ENCODE data around the gene PCDH9. TPM values are rescaled to one million over a fixed set of nuclear protein-coding genes. Genes with fewer than 3 reads are reported as not detected.
"Not testable (repeated sequence)": the region's sequence is repeated elsewhere in the genome, so short reads cannot be mapped to it uniquely, and the experiment has no call there.

Gene PCDH9
- total and polyA plus RNA-seq, 3 donors from 2014 or later, result 2.3 to 4.6 (median 3.5) TPM

- intact Hi-C loops (cut with DNase I; ENCODE audit: low total_unique reads), result no loop called here
- Histone ChIP-seq H3K27ac (no peak overlapping the region), H3K4me3 (no peak overlapping the region), H3K4me1 (no peaks in the 10 kb centered on the region), H3K9me3 (no peaks in the 10 kb centered on the region), H3K36me3 (ENCODE audit: low read depth, missing control alignments) (no peaks in the 10 kb centered on the region), H3K27me3 (no peaks in the 10 kb centered on the region)
- DNase-seq, result no peak
- TF ChIP-seq POLR2A (IDR thresholded peaks at IDR 0.05), result no peak
- TF ChIP-seq, protein P1, sequence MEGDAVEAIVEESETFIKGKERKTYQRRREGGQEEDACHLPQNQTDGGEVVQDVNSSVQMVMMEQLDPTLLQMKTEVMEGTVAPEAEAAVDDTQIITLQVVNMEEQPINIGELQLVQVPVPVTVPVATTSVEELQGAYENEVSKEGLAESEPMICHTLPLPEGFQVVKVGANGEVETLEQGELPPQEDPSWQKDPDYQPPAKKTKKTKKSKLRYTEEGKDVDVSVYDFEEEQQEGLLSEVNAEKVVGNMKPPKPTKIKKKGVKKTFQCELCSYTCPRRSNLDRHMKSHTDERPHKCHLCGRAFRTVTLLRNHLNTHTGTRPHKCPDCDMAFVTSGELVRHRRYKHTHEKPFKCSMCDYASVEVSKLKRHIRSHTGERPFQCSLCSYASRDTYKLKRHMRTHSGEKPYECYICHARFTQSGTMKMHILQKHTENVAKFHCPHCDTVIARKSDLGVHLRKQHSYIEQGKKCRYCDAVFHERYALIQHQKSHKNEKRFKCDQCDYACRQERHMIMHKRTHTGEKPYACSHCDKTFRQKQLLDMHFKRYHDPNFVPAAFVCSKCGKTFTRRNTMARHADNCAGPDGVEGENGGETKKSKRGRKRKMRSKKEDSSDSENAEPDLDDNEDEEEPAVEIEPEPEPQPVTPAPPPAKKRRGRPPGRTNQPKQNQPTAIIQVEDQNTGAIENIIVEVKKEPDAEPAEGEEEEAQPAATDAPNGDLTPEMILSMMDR (IDR thresholded peaks at IDR 0.05), result no peak
- 84 to 91% methylated on average over 1 of the region's 1 CpG for WGBS, 2 donors
Measured at GRCh38 chr13:66635526-66635925, 594.6 kb downstream of the PCDH9 start.

- intact Hi-C loops (cut with DNase I; ENCODE audit: low total_unique reads), result no loop called here
- no peaks in the 10 kb centered on the region for H3K9me3 ChIP-seq
- no peaks in the 10 kb centered on the region for H3K36me3 ChIP-seq (ENCODE audit: low read depth, missing control alignments)
- no peak for DNase-seq
- no peaks in the 10 kb centered on the region for H3K4me1 ChIP-seq
- H3K4me3 ChIP-seq, result no peak overlapping the region
- H3K27ac ChIP-seq, result no peak overlapping the region
- H3K27me3 ChIP-seq, result no peaks in the 10 kb centered on the region
- TF ChIP-seq POLR2A (IDR thresholded peaks at IDR 0.05), result no peak
- TF ChIP-seq, protein P1 (IDR thresholded peaks at IDR 0.05), result no peak
Measured at GRCh38 chr13:66634384-66634783, 595.8 kb downstream of the PCDH9 start.

DNA sequence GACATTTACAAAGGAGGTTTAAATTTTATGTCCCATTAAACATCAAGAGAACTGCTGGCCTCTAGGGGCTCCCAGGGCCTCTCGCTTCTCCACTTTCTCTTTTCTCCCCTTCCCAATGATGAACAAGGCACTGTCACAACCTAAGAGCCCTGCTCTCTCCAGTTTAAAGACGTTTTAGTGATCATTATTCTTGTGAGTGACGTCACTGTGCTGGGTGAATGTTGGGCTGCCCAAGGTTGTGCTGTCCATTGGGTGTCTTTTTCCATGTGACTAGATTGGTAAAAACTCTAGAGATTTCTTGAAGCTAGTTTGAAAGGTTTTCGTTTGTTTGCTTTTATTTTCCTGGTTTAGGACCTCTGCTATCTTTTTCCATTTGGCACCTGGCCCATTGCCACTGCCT, 602.6 kb downstream of the PCDH9 start:
- TF ChIP-seq, protein P1 (IDR thresholded peaks at IDR 0.05), result no peak
- TF ChIP-seq POLR2A (IDR thresholded peaks at IDR 0.05), result no peak
- Histone ChIP-seq H3K27ac (no peak overlapping the region), H3K27me3 (no peaks in the 10 kb centered on the region), H3K9me3 (no peaks in the 10 kb centered on the region), H3K4me3 (no peak overlapping the region), H3K4me1 (peaks cover 5% of the 10 kb centered on the region), H3K36me3 (ENCODE audit: low read depth, missing control alignments) (no peaks in the 10 kb centered on the region)
- WGBS, 2 donors, result 74 to 80% methylated on average over 4 of the region's 4 CpGs
- no peak for DNase-seq
- intact Hi-C loops (cut with DNase I; ENCODE audit: low total_unique reads), result no loop called here

GRCh38 chr13:66624302-66624701, 605.8 kb downstream of the PCDH9 start:
- Histone ChIP-seq H3K36me3 (ENCODE audit: low read depth, missing control alignments) (no peaks in the 10 kb centered on the region), H3K4me3 (no peak overlapping the region), H3K27me3 (no peaks in the 10 kb centered on the region), H3K27ac (peak overlapping the region in 1 of 2 donors; percentile 43), H3K4me1 (peaks cover 5% of the 10 kb centered on the region), H3K9me3 (no peaks in the 10 kb centered on the region)
- no peak for DNase-seq
- intact Hi-C loops (cut with DNase I; ENCODE audit: low total_unique reads), result no loop called here
- 58 to 62% methylated on average over 3 of the region's 3 CpGs for WGBS, 2 donors
- TF ChIP-seq POLR2A (IDR thresholded peaks at IDR 0.05), result no peak
- TF ChIP-seq, protein P1 (IDR thresholded peaks at IDR 0.05), result no peak

GRCh38 chr13:66623129-66623820, 606.9 kb downstream of the PCDH9 start:
- H3K27ac ChIP-seq, result peak overlapping the region in 1 of 2 donors; percentile 43
- intact Hi-C loops (cut with DNase I; ENCODE audit: low total_unique reads), result no loop called here
- no peak for DNase-seq
- H3K4me3 ChIP-seq, result peak overlapping the region; percentile 16 to 40
- no peaks in the 10 kb centered on the region for H3K9me3 ChIP-seq
- H3K36me3 ChIP-seq (ENCODE audit: low read depth, missing control alignments), result no peaks in the 10 kb centered on the region
- WGBS, 2 donors, result 77 to 78% methylated on average over 10 of the region's 10 CpGs
- no peak for TF ChIP-seq POLR2A (IDR thresholded peaks at IDR 0.05)
- TF ChIP-seq, protein P1 (IDR thresholded peaks at IDR 0.05), result no peak
- peaks cover 5% of the 10 kb centered on the region for H3K4me1 ChIP-seq
- no peaks in the 10 kb centered on the region for H3K27me3 ChIP-seq

DNA sequence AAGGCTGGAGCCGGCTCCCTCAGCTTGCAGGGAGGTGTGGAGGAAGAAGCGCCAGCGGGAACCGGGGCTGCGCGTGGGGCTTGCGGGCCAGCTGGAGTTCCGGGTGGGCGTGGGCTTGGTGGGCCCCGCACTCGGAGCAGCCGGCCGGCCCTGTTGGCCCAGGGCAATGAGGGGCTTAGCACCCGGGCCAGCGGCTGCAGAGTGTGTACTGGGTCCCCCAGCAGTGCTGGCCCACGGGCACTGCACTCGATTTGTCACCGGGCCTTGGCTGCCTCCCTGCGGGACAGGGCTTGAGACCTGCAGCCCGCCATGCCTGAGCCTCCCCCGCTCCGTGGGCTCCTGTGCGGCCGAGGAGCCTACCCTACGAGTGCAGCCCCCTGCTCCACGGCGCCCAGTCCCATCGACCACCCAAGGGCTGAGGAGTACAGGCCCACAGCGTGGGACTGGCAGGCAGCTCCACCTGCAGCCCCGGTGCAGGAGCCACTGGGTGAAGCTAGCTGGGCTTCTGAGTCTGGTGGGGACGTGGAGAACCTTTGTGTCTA, 608.2 kb downstream of the PCDH9 start:
- intact Hi-C loops (cut with DNase I; ENCODE audit: low total_unique reads), result not testable (repeated sequence)
- WGBS, 2 donors, result 60 to 87% methylated on average over 1 to 31 of the region's 31 CpGs

More for the DNA sequence above, 608.2 kb downstream of the PCDH9 start:
- H3K36me3 ChIP-seq (ENCODE audit: low read depth, missing control alignments); DNase-seq; H3K9me3 ChIP-seq; H3K27ac ChIP-seq; H3K4me1 ChIP-seq; H3K27me3 ChIP-seq: not testable (repeated sequence)
- peak overlapping the region in 1 of 2 donors; percentile 40 for H3K4me3 ChIP-seq
